HEK293T (cell line): ENCODE data around the gene VSTM2L.

Experiments used
- ARNT ChIP-seq: fragments of 450-650 bp; IDR thresholded peaks from 2 replicates; pipeline ENCODE4 v1.6.1; 2017; ENCODE audit warnings: mild to moderate bottlenecking
- BHLHE40 ChIP-seq: fragments of 450-650 bp; IDR thresholded peaks from 2 replicates; pipeline ENCODE4 v1.6.1; 2016; ENCODE audit warnings: mild to moderate bottlenecking, moderate library complexity, borderline replicate concordance
- CTBP1 ChIP-seq: fragments of 450-650 bp; IDR thresholded peaks from 2 replicates; pipeline ENCODE4 v1.6.1; 2016; ENCODE audit warnings: borderline replicate concordance
- ELF4 ChIP-seq: fragments of 450-650 bp; IDR thresholded peaks from 2 replicates; pipeline ENCODE4 v1.6.1; 2017; ENCODE audit warnings: antibody characterized with exemption
- FOXA1 ChIP-seq: fragments of 450-650 bp; IDR thresholded peaks from 2 replicates; pipeline ENCODE4 v1.6.1; 2016; ENCODE audit warnings: mild to moderate bottlenecking
- FOXK2 ChIP-seq: fragments of 450-650 bp; IDR thresholded peaks from 2 replicates; pipeline ENCODE4 v1.6.1; 2016; ENCODE audit warnings: mild to moderate bottlenecking
- FOXM1 ChIP-seq: fragments of 450-650 bp; IDR thresholded peaks from 2 replicates; pipeline ENCODE4 v1.6.1; 2017; ENCODE audit warnings: mild to moderate bottlenecking, borderline replicate concordance
- HDGF ChIP-seq: fragments of 450-650 bp; IDR thresholded peaks from 2 replicates; pipeline ENCODE4 v1.6.1; 2017; ENCODE audit warnings: antibody characterized with exemption, borderline replicate concordance
- L3MBTL2 ChIP-seq: fragments of 450-650 bp; conservative IDR thresholded peaks from 2 replicates; pipeline ENCODE4 v1.6.1; 2016; ENCODE audit warnings: mild to moderate bottlenecking
- NFRKB ChIP-seq: fragments of 450-650 bp; IDR thresholded peaks from 2 replicates; pipeline ENCODE4 v1.6.1; 2016; ENCODE audit warnings: mild to moderate bottlenecking, moderate library complexity
- PKNOX1 ChIP-seq: fragments of 450-650 bp; IDR thresholded peaks from 2 replicates; pipeline ENCODE4 v1.6.1; 2016
- SP1 ChIP-seq: fragments of 450-650 bp; IDR thresholded peaks from 2 replicates; pipeline ENCODE4 v1.6.1; 2017
- SUZ12 ChIP-seq: fragments of 450-650 bp; IDR thresholded peaks from 2 replicates; pipeline ENCODE4 v1.6.1; 2016; ENCODE audit warnings: mild to moderate bottlenecking
- TARDBP ChIP-seq: fragments of 450-650 bp; IDR thresholded peaks from 2 replicates; pipeline ENCODE4 v1.6.1; 2016

- TF ChIP-seq PKNOX1: 0 out of 2 replicates have a peak, but pooled peaks have one; percentile 7
- no peak for TF ChIP-seq TARDBP
- TF ChIP-seq SP1: no peak
- no peak for TF ChIP-seq FOXK2
- TF ChIP-seq BHLHE40: no peak
- no peak for TF ChIP-seq SUZ12
- no peak for TF ChIP-seq FOXM1
- TF ChIP-seq L3MBTL2: no peak
- TF ChIP-seq FOXA1: no peak
- TF ChIP-seq HDGF: no peak
- no peak for TF ChIP-seq NFRKB
- TF ChIP-seq ARNT: no peak
- TF ChIP-seq CTBP1: no peak
- TF ChIP-seq ELF4: no peak
Measured at GRCh38 chr20:37920679-37921322, 17.9 kb downstream of the VSTM2L start.
